NB4 (cell line): ENCODE measurements around the gene MX1.

ENCODE experiments used
- DNase-seq: peaks from one replicate; pipeline ENCODE4 v3.0.0; 2010; ENCODE audit warnings: low read depth
- H3K4me3 ChIP-seq: one replicate; pipeline ENCODE4 v1.5.1; 2011; ENCODE audit warnings: mild to moderate bottlenecking, low read depth, low read length, moderate library complexity
- MYC ChIP-seq: IDR thresholded peaks from 2 replicates; pipeline ENCODE4 v1.6.1; 2011; ENCODE audit warnings: low read depth, low read length
- POLR2A ChIP-seq: IDR thresholded peaks from 2 replicates; pipeline ENCODE4 v1.6.1; 2011; ENCODE audit warnings: mild to moderate bottlenecking; ENCODE audit not compliant: insufficient read length; ENCODE audit errors: extremely low read depth
- TF ChIP-seq, protein P1 (sequence below): IDR thresholded peaks from 2 replicates; pipeline ENCODE4 v1.6.1; 2011; ENCODE audit warnings: low read depth, low read length
- TF ChIP-seq, protein P2 (sequence below): IDR thresholded peaks from one replicate; pipeline ENCODE4 v1.5.1; 2012; ENCODE audit warnings: low read depth, low read length

Gene MX1

DNA sequence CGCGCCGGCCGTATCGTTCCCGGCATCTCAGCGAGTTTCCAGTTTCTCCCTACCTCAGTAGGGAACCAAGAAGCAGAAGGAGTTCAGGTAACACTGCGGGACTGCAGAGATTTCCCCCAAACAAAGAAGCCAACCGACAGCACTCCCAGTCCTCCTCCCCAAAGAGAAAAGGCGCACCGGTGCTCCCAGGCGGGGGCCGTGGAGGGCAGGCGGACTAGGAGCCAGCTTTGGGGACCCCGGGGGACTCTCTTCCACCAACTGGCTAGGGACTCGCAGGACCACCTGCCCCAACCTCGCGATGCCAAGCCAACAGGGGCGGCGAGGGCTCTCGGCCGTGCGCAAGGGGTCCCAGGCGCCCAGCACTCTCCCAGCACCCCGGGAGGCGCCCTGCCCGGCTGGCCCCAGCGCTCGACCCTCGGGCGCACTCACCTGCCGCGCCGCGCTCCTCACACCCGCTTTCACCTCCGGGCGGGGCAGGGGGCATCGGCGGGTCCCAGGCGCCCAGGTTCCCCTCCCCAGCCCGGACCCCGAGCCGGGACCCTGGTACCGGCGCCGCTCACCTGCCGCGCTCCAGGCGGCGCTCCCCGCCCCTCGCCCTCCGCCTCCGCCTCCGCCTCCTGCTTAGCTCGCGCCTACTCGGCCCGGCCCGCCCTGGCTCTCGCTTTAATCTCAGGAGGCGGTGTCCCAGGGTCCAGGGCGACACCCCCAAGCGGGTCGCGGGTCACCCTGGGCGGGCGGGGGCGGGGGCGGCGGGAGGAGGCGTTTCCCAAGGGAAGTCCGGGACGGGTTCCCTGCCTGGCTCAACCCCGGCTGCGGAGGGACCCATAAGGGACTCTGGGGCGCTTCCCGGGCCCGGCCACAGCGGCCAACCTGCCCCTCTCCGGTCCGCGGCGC is 81.7 kb downstream of the MX1 start, which contains the start of gene TMPRSS2:
TMPRSS2 (minus strand) TSS at position 638 of the 894 bp plus-strand sequence. CDS start 10,025 bp downstream, outside the sequence.
- TF ChIP-seq, protein P1, sequence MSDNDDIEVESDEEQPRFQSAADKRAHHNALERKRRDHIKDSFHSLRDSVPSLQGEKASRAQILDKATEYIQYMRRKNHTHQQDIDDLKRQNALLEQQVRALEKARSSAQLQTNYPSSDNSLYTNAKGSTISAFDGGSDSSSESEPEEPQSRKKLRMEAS = no peak
- TF ChIP-seq, protein P2, sequence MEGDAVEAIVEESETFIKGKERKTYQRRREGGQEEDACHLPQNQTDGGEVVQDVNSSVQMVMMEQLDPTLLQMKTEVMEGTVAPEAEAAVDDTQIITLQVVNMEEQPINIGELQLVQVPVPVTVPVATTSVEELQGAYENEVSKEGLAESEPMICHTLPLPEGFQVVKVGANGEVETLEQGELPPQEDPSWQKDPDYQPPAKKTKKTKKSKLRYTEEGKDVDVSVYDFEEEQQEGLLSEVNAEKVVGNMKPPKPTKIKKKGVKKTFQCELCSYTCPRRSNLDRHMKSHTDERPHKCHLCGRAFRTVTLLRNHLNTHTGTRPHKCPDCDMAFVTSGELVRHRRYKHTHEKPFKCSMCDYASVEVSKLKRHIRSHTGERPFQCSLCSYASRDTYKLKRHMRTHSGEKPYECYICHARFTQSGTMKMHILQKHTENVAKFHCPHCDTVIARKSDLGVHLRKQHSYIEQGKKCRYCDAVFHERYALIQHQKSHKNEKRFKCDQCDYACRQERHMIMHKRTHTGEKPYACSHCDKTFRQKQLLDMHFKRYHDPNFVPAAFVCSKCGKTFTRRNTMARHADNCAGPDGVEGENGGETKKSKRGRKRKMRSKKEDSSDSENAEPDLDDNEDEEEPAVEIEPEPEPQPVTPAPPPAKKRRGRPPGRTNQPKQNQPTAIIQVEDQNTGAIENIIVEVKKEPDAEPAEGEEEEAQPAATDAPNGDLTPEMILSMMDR = no peak
- TF ChIP-seq MYC (no peak), POLR2A (no peak)
- no peak for DNase-seq
- no peak within 1 kb of the TSS for H3K4me3 ChIP-seq

DNA sequence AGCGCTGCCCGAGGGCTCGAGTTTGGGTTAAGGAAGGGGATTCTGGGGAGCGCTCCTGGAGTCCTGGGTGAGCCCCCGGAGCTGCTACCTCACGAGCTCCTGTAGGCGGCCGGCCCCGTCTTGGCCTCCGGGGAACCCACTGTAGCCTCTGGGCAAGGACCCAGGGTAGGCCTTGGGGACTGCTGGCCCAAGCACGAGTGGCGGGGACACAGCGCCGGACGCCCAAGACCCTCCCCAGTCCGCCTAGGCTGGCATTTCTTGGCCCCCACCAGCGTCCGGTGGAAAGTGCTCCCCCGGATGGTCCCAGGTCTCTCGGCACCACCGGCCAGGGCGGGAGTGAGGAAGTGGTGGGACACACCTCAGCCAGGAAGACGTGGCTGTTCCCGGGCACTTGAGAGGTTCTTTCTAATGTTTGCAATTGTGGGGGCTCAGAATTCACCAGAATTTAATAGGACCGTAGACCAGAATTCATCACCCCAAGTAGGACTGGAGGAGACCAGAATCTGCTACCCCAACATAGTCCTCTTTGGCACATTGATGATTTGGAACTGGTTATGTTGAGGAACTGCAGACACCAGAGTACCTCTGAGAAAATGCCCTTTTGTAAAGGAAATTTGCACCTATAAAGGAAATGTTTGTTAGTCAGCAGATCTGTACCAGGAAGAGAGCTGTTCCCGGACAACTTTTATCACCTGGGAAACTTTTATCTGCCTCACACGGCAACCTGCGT is 82.5 kb downstream of the MX1 start:
- no peak overlapping the region for H3K4me3 ChIP-seq
- TF ChIP-seq POLR2A = no peak
- no peak for TF ChIP-seq MYC
- TF ChIP-seq, protein P1 = no peak
- TF ChIP-seq, protein P2 = no peak
- DNase-seq = no peak
